Measurements from ENCODE around the gene PLP1. TPM values are rescaled to one million over a fixed set of nuclear protein-coding genes. Genes with fewer than 3 reads are reported as not detected.

Gene PLP1
- total RNA-seq, 4 donors from 2014 or later = 5.4 to 15.7 (median 10.6) TPM

- no peak overlapping the region for H3K4me3 ChIP-seq (ENCODE audit: low read depth, poor library complexity, severe bottlenecking)
- WGBS, 2 donors = 35 to 54% methylated on average over 6 of the region's 6 CpGs
- no peak for TF ChIP-seq POLR2A (IDR thresholded peaks at IDR 0.05)
- TF ChIP-seq, protein P1, sequence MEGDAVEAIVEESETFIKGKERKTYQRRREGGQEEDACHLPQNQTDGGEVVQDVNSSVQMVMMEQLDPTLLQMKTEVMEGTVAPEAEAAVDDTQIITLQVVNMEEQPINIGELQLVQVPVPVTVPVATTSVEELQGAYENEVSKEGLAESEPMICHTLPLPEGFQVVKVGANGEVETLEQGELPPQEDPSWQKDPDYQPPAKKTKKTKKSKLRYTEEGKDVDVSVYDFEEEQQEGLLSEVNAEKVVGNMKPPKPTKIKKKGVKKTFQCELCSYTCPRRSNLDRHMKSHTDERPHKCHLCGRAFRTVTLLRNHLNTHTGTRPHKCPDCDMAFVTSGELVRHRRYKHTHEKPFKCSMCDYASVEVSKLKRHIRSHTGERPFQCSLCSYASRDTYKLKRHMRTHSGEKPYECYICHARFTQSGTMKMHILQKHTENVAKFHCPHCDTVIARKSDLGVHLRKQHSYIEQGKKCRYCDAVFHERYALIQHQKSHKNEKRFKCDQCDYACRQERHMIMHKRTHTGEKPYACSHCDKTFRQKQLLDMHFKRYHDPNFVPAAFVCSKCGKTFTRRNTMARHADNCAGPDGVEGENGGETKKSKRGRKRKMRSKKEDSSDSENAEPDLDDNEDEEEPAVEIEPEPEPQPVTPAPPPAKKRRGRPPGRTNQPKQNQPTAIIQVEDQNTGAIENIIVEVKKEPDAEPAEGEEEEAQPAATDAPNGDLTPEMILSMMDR (IDR thresholded peaks at IDR 0.05) = no peak
- intact Hi-C loops (cut with DNase I; ENCODE audit: low total_unique reads) = no loop called here
- DNase-seq (ENCODE audit: low spot score in 2 of 2) = no peak
Observed at GRCh38 chrX:103792916-103793544, 16.4 kb downstream of the PLP1 start.

GRCh38 chrX:103793545-103793940 is 16.9 kb downstream of the PLP1 start:
- TF ChIP-seq, protein P1 (IDR thresholded peaks at IDR 0.05) = no peak
- TF ChIP-seq POLR2A (IDR thresholded peaks at IDR 0.05) = no peak
- no peak for DNase-seq (ENCODE audit: low spot score in 2 of 2)
- H3K4me3 ChIP-seq (ENCODE audit: low read depth, poor library complexity, severe bottlenecking) = no peak overlapping the region
- intact Hi-C loops (cut with DNase I; ENCODE audit: low total_unique reads) = no loop called here
- 47 to 48% methylated on average over 2 of the region's 2 CpGs for WGBS, 2 donors

- TF ChIP-seq, protein P1 (IDR thresholded peaks at IDR 0.05) = no peak
- no peak for TF ChIP-seq POLR2A (IDR thresholded peaks at IDR 0.05)
- 57 to 58% methylated on average over 4 of the region's 4 CpGs for WGBS, 2 donors
- no peak overlapping the region for H3K4me3 ChIP-seq (ENCODE audit: low read depth, poor library complexity, severe bottlenecking)
- intact Hi-C loops (cut with DNase I; ENCODE audit: low total_unique reads) = no loop called here
- no peak for DNase-seq (ENCODE audit: low spot score in 2 of 2)
Observed at GRCh38 chrX:103794119-103794518, 17.5 kb downstream of the PLP1 start.

- WGBS, 2 donors = 81 to 87% methylated on average over 2 of the region's 2 CpGs
- TF ChIP-seq POLR2A (IDR thresholded peaks at IDR 0.05) = no peak
- TF ChIP-seq, protein P1 (IDR thresholded peaks at IDR 0.05) = no peak
- no peak for DNase-seq (ENCODE audit: low spot score in 2 of 2)
- intact Hi-C loops (cut with DNase I; ENCODE audit: low total_unique reads) = no loop called here
- no peak overlapping the region for H3K4me3 ChIP-seq (ENCODE audit: low read depth, poor library complexity, severe bottlenecking)
Observed at GRCh38 chrX:103797691-103798090, 21.1 kb downstream of the PLP1 start.

GRCh38 chrX:103800318-103800717 is 23.7 kb downstream of the PLP1 start:
- intact Hi-C loops (cut with DNase I; ENCODE audit: low total_unique reads) = no loop called here
- H3K4me3 ChIP-seq (ENCODE audit: low read depth, poor library complexity, severe bottlenecking) = no peak overlapping the region
- TF ChIP-seq, protein P1 (IDR thresholded peaks at IDR 0.05) = no peak
- TF ChIP-seq POLR2A (IDR thresholded peaks at IDR 0.05) = no peak
- 69 to 100% methylated on average over 2 of the region's 2 CpGs for WGBS, 2 donors
- DNase-seq (ENCODE audit: low spot score in 2 of 2) = no peak

GRCh38 chrX:103805860-103806259 is 29.2 kb downstream of the PLP1 start:
- intact Hi-C loops (cut with DNase I; ENCODE audit: low total_unique reads) = no loop called here
- DNase-seq (ENCODE audit: low spot score in 2 of 2) = no peak
- no peak overlapping the region for H3K4me3 ChIP-seq (ENCODE audit: low read depth, poor library complexity, severe bottlenecking)
- TF ChIP-seq, protein P1 (IDR thresholded peaks at IDR 0.05) = no peak
- no peak for TF ChIP-seq POLR2A (IDR thresholded peaks at IDR 0.05)
